ENCODE results near the gene TRAPPC6A. TPM values are rescaled to one million over a fixed set of nuclear protein-coding genes. Genes with fewer than 3 reads are reported as not detected.

TRAPPC6A gene
- total RNA-seq, 1 experiment from 2014 or later: 26.9 TPM

GRCh38 chr19:45156751-45157150 is 21.3 kb downstream of the TRAPPC6A start:
- no peaks in the 10 kb centered on the region for H3K9me2 ChIP-seq (ENCODE audit: insufficient read depth)
- intact Hi-C loops (cut with micrococcal nuclease): no loop called here
- peaks cover 30 to 52% of the 10 kb centered on the region in 2 experiments for H3K4me1 ChIP-seq (ENCODE audit: control insufficient read depth in 1 of 2, insufficient read depth in 2 of 2, low read length in 2 of 2)
- no peaks in the 10 kb centered on the region for H3K36me3 ChIP-seq (ENCODE audit: control insufficient read depth in 1 of 2, insufficient read depth in 2 of 2, low read length in 2 of 2)
- H3K27me3 ChIP-seq (ENCODE audit: insufficient read depth, low read length): no peaks in the 10 kb centered on the region
- ChIA-PET RAD21 (ENCODE audit: low non-redundant PET in 1 of 2, low total read pairs in 2 of 2, uncharacterized antibody in 2 of 2, unreplicated experiment in 2 of 2) (no interaction called here), POLR2A (no interaction called here), CTCF (no interaction called here)
- no peak overlapping the region for H3K4me2 ChIP-seq (ENCODE audit: low read length)
- no peaks in the 10 kb centered on the region for H3K79me2 ChIP-seq (ENCODE audit: insufficient read depth, low read length)
- no TSS peak for BruUV-seq (replicated peaks)
- no peak overlapping the region for H3K9ac ChIP-seq (ENCODE audit: low read length)
- TF ChIP-seq MAX (IDR thresholded peaks at IDR 0.05) (no peak), JUND (IDR thresholded peaks at IDR 0.05) (no peak), REST (IDR thresholded peaks at IDR 0.05; ENCODE audit: low read depth) (no peak), CEBPB (IDR thresholded peaks at IDR 0.05; ENCODE audit: low read depth) (no peak), SRF (IDR thresholded peaks at IDR 0.05; ENCODE audit: low read depth) (no peak), ZNF274 (IDR thresholded peaks at IDR 0.05; ENCODE audit: low read depth, low read length) (no peak), EZH2phosphoT487 (IDR thresholded peaks at IDR 0.05; ENCODE audit: borderline replicate concordance) (no peak)
- no peak overlapping the region for H3K4me3 ChIP-seq (replicated peaks in 1 of 2; ENCODE audit: low read depth in 1 of 2, low read length in 2 of 2)
- ATAC-seq: no peak
- H3K9me3 ChIP-seq (ENCODE audit: control insufficient read depth in 1 of 2, insufficient read depth in 1 of 2, low read depth in 1 of 2, low read length in 2 of 2): no peaks in the 10 kb centered on the region
- H4K20me1 ChIP-seq (ENCODE audit: insufficient read depth): no peaks in the 10 kb centered on the region
- no peak for DNase-seq (ENCODE audit: low read depth, low spot score)
- no peak overlapping the region for H2AFZ ChIP-seq (ENCODE audit: low read depth, low read length, poor library complexity, severe bottlenecking)
- no peak overlapping the region for H3K27ac ChIP-seq (ENCODE audit: low read depth, low read length)
